ENCODE results near the gene GABRA1.

GABRA1 gene

GRCh38 chr5:161946911-161947310 is 99.0 kb downstream of the GABRA1 start:
- no peak overlapping the region for H3K27ac ChIP-seq
- TF ChIP-seq ZFX (IDR thresholded peaks at IDR 0.05; ENCODE audit: borderline replicate concordance) (no peak), CTCF (IDR thresholded peaks at IDR 0.05) (no peak)
